SU-DHL-6 (cell line): ENCODE results near the gene CLSTN2.

Experiments
- H2AFZ ChIP-seq: fragments of 200-600 bp; sonication (generic); 2 replicates; pipeline ENCODE4 v1.6.1; 2014; ENCODE audit warnings: low read depth, mild to moderate bottlenecking, moderate library complexity, mixed read lengths, antibody characterized with exemption, low read length; ENCODE audit not compliant: severe bottlenecking
- H3F3A ChIP-seq: fragments of 200-600 bp; shearing (Covaris generic); 2 replicates; pipeline ENCODE4 v1.6.0; 2016; ENCODE audit warnings: antibody characterized with exemption, mild to moderate bottlenecking; ENCODE audit not compliant: insufficient read depth
- H3K27ac ChIP-seq: fragments of 200-600 bp; sonication (generic); 2 replicates; pipeline ENCODE4 v1.5.1; 2016; ENCODE audit warnings: low read depth, mild to moderate bottlenecking, low read length, moderate library complexity, mixed read lengths
- H3K27me3 ChIP-seq: fragments of 200-600 bp; sonication (generic), shearing (Covaris generic); 2 replicates; pipeline ENCODE4 v1.6.0; 2014; ENCODE audit warnings: mild to moderate bottlenecking, low read length
- H3K36me3 ChIP-seq: fragments of 200-600 bp; sonication (generic); 2 replicates; pipeline ENCODE4 v1.6.1; 2014; ENCODE audit warnings: mild to moderate bottlenecking, low read length, mixed read lengths
- H3K4me2 ChIP-seq: fragments of 300-600, 200-600 bp; shearing (Covaris generic), sonication (generic); 2 replicates; pipeline ENCODE4 v1.6.0; 2014; ENCODE audit warnings: low read length, low read depth, mild to moderate bottlenecking; ENCODE audit not compliant: poor library complexity, severe bottlenecking
- H3K4me3 ChIP-seq: fragments of 200-600 bp; sonication (generic); 2 replicates; pipeline ENCODE4 v1.5.1; 2014; ENCODE audit warnings: antibody characterized with exemption, low read length, mild to moderate bottlenecking, mixed read lengths; ENCODE audit not compliant: insufficient read depth, poor library complexity, severe bottlenecking
- H3K79me2 ChIP-seq: fragments of 200-600 bp; sonication (generic); 2 replicates; pipeline ENCODE4 v1.6.1; 2014; ENCODE audit warnings: mild to moderate bottlenecking, low read length, moderate library complexity; ENCODE audit not compliant: insufficient read depth
- H3K9ac ChIP-seq: fragments of 200-600 bp; sonication (generic); 2 replicates; pipeline ENCODE4 v1.7.0; 2014; ENCODE audit warnings: mild to moderate bottlenecking, low read length
- H3K9me2 ChIP-seq: fragments of 200-600 bp; sonication (generic); replicated peaks from 2 replicates; pipeline ENCODE4 v1.6.1; 2014; ENCODE audit warnings: low read length; ENCODE audit not compliant: insufficient read depth
- H3K9me3 ChIP-seq: fragments of 200-600 bp; sonication (generic); 2 replicates; pipeline ENCODE4 v1.6.1; 2014; ENCODE audit warnings: low read length, mixed read lengths; ENCODE audit not compliant: insufficient read depth
- H4K20me1 ChIP-seq: fragments of 200-600 bp; sonication (generic); 2 replicates; pipeline ENCODE4 v1.6.1; 2014; ENCODE audit warnings: low read depth, mild to moderate bottlenecking, antibody characterized with exemption, low read length, moderate library complexity, mixed read lengths
- CTCF ChIP-seq: fragments of 200-600 bp; sonication (generic); IDR thresholded peaks from one replicate; pipeline ENCODE4 v1.5.1; 2017; ENCODE audit warnings: antibody characterized with exemption, mild to moderate bottlenecking, low read length, moderate library complexity; ENCODE audit not compliant: insufficient read depth, poor library complexity, severe bottlenecking
- EZH2phosphoT487 ChIP-seq: fragments of 200-600 bp; sonication (generic), shearing (Covaris generic); conservative IDR thresholded peaks from 2 replicates; pipeline ENCODE4 v1.6.1; 2018; ENCODE audit warnings: mild to moderate bottlenecking, antibody characterized with exemption, low read length, moderate library complexity, mixed read lengths

The CLSTN2 gene

DNA sequence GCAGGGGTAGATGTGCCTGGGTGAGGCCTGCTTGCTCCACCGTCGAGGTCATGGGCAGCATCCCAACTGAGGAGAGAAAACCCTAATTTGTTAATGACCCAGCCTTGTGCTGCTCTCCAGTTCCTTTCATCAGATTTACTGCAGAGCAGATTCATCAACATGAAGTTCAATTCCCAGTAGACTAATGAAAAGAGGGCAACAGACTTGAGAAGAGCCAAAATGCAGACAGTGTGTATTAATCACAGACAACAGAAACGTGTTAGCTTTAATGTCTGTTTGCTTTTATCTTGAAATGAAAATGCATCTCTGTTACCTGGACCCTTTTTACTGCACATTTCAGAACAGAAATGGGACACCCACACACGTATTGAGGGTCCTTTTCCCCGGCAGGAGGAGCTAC, 639.4 kb downstream of the CLSTN2 start:
- H3K27ac ChIP-seq: no peak overlapping the region
- no peak overlapping the region for H3K9ac ChIP-seq
- no peaks in the 10 kb centered on the region for H3K36me3 ChIP-seq
- TF ChIP-seq CTCF: no peak
- TF ChIP-seq EZH2phosphoT487: no peak
- H3K27me3 ChIP-seq: no peaks in the 10 kb centered on the region; the same call in 1 of the 2 replicates
- H3K9me3 ChIP-seq: no peaks in the 10 kb centered on the region
- H3K4me3 ChIP-seq: no peak overlapping the region
- H3F3A ChIP-seq: no peaks in the 10 kb centered on the region
- H3K79me2 ChIP-seq: no peaks in the 10 kb centered on the region
- no peaks in the 10 kb centered on the region for H4K20me1 ChIP-seq
- no peak overlapping the region for H2AFZ ChIP-seq
- no peaks in the 10 kb centered on the region for H3K9me2 ChIP-seq
- H3K4me2 ChIP-seq: no peak overlapping the region

GRCh38 chr3:140576449-140576848, 641.5 kb downstream of the CLSTN2 start:
- Histone ChIP-seq H4K20me1 (no peaks in the 10 kb centered on the region), H3K4me2 (no peak overlapping the region), H2AFZ (no peak overlapping the region), H3F3A (no peaks in the 10 kb centered on the region), H3K79me2 (no peaks in the 10 kb centered on the region), H3K9me2 (no peaks in the 10 kb centered on the region), H3K27ac (no peak overlapping the region), H3K4me3 (no peak overlapping the region), H3K36me3 (no peaks in the 10 kb centered on the region), H3K9me3 (no peaks in the 10 kb centered on the region), H3K9ac (no peak overlapping the region), H3K27me3 (no peaks in the 10 kb centered on the region)
- no peak for TF ChIP-seq EZH2phosphoT487
- TF ChIP-seq CTCF: no peak

DNA sequence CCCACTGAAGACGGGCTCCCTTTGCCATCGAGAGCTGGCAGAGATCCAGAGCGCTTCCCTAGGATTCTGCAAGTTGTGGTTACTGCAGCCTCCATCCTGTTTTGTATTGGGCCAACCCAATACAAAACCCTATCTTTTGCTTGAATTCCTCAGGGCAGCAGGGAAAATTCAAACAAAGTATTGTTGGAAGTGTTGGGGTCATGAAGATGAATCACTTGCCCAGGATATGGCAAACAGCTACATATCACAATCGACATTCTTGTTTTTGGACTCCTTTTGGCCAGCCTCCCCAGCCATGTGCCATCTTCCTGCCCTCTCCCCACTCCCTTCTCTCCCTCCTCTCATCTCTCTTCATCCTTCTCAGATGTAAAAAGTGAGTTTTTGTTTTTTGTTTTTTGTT, 642.9 kb downstream of the CLSTN2 start:
- Histone ChIP-seq H3K36me3 (no peaks in the 10 kb centered on the region), H2AFZ (no peak overlapping the region), H3K27ac (no peak overlapping the region), H4K20me1 (no peaks in the 10 kb centered on the region), H3K9me2 (no peaks in the 10 kb centered on the region), H3K9me3 (no peaks in the 10 kb centered on the region), H3K79me2 (no peaks in the 10 kb centered on the region), H3K4me3 (no peak overlapping the region), H3K9ac (no peak overlapping the region), H3K4me2 (no peak overlapping the region), H3K27me3 (no peaks in the 10 kb centered on the region), H3F3A (no peaks in the 10 kb centered on the region)
- TF ChIP-seq CTCF (no peak), EZH2phosphoT487 (no peak)

GRCh38 chr3:140579260-140579659, 644.3 kb downstream of the CLSTN2 start:
- Histone ChIP-seq H3K9ac (no peak overlapping the region), H3F3A (no peaks in the 10 kb centered on the region), H4K20me1 (no peaks in the 10 kb centered on the region), H3K9me3 (no peaks in the 10 kb centered on the region), H3K27ac (no peak overlapping the region), H3K79me2 (no peaks in the 10 kb centered on the region), H3K4me2 (no peak overlapping the region), H3K4me3 (no peak overlapping the region), H2AFZ (no peak overlapping the region), H3K9me2 (no peaks in the 10 kb centered on the region), H3K36me3 (no peaks in the 10 kb centered on the region), H3K27me3 (no peaks in the 10 kb centered on the region)
- TF ChIP-seq CTCF (no peak), EZH2phosphoT487 (no peak)
